ENCODE measurements around the gene PLEKHA6. TPM values are rescaled to one million over a fixed set of nuclear protein-coding genes. Genes with fewer than 3 reads are reported as not detected.

The PLEKHA6 gene
- total and polyA plus RNA-seq, 2 of the 8 experiments (the other 6 are each of a cell fraction or from before 2014, with no cell fraction given), result 4.8 to 20.2 TPM

DNA sequence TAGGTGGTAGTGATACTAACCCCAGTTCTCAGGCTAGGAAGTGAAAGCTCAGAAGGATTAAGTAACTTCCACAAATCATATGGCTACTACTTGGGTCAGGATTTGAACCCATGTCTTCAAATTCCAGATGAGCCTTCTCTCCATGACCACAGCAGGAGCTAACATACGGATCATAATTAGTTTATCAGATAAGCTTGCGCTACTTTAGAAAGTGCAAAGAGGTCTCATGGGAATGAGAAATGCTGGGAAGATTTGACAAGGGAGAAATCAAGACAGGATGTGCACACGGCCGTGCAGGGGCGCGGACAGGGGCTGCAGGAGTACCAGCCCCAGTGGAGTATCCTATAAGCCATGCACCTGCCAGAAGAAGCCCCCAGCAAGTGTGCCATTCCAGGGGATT lies 5.2 kb downstream of the PLEKHA6 start:
- Histone ChIP-seq H3K56ac (replicated peaks; ENCODE audit: insufficient read length, low read depth, low read length) (no peak overlapping the region), H3K4me1 (replicated peaks in 1 of 4; ENCODE audit: control insufficient read depth in 3 of 4, insufficient read depth in 4 of 4, low read length in 3 of 4) (peaks cover 18 to 34% (median 26%) of the 10 kb centered on the region in 4 experiments), H3K23me2 (ENCODE audit: low read depth, low read length) (no peaks in the 10 kb centered on the region), H4K91ac (replicated peaks; ENCODE audit: insufficient read length, low read length) (no peak overlapping the region), H3K23ac (ENCODE audit: insufficient read length) (no peak overlapping the region), H3K27ac (ENCODE audit: low read depth, low read length) (no peak overlapping the region), H3K9me3 (ENCODE audit: insufficient read depth in 2 of 2, low read depth in 1 of 2, low read length in 1 of 2) (no peaks in the 10 kb centered on the region), H3K79me2 (ENCODE audit: control insufficient read depth in 1 of 2, insufficient read depth in 2 of 2, low read length in 2 of 2) (no peaks in the 10 kb centered on the region), H4K8ac (ENCODE audit: extremely low read depth, insufficient read depth, low read length) (no peak overlapping the region), H2BK15ac (ENCODE audit: low read length) (no peak overlapping the region), H3K79me1 (ENCODE audit: low read depth, low read length) (no peaks in the 10 kb centered on the region), H3K4me3 (ENCODE audit: extremely low read depth in 1 of 4, insufficient read depth in 2 of 4, low read depth in 3 of 4, low read length in 4 of 4) (no peak overlapping the region), H2BK5ac (ENCODE audit: low read depth, low read length) (no peak overlapping the region), H3K4me2 (ENCODE audit: insufficient read depth in 1 of 2, low read depth in 2 of 2, low read length in 2 of 2) (no peak overlapping the region), H2BK20ac (ENCODE audit: low read length) (no peak overlapping the region), H2AFZ (ENCODE audit: low read length) (no peak overlapping the region), H4K20me1 (replicated peaks in 1 of 2; ENCODE audit: control insufficient read depth in 1 of 2, insufficient read depth in 2 of 2, low read length in 2 of 2) (no peaks in the 10 kb centered on the region), H2BK12ac (ENCODE audit: low read depth, low read length) (no peak overlapping the region), H3K36me3 (ENCODE audit: control insufficient read depth in 2 of 4, insufficient read depth in 4 of 4, low read length in 3 of 4) (no peaks in the 10 kb centered on the region), H2AK5ac (ENCODE audit: low read depth, low read length) (no peak overlapping the region), H4K5ac (ENCODE audit: insufficient read length, low read depth, low read length) (no peak overlapping the region), H3K27me3 (replicated peaks in 1 of 4; ENCODE audit: control insufficient read depth in 3 of 4, extremely low read depth in 1 of 4, insufficient read depth in 3 of 4, low read length in 3 of 4) (no peaks in the 10 kb centered on the region), H3K9ac (replicated peaks in 1 of 4; ENCODE audit: extremely low read depth in 1 of 4, low read depth in 3 of 4, low read length in 3 of 4) (no peak overlapping the region; a peak in 1 of 7 replicates), H3K14ac (ENCODE audit: insufficient read length) (no peak overlapping the region), H3K4ac (replicated peaks; ENCODE audit: insufficient read length, low read depth, low read length) (no peak overlapping the region), H2BK120ac (replicated peaks; ENCODE audit: low read depth, low read length) (no peak overlapping the region), H3K18ac (ENCODE audit: extremely low read depth, low read length) (no peak overlapping the region)
- ChIA-PET CTCF (ENCODE audit: partially characterized antibody) (interaction anchor here (0.8 to 7.7 kb wide), 19 partner anchors 8 to 193 kb away, joined by 3 to 75 read pairs (median 4); partner anchors contain the start of gene GOLT1A), POLR2A (ENCODE audit: partially characterized antibody) (interaction anchor here (1.2 kb wide), 1 partner anchor 22 kb away, joined by 3 read pairs; no protein-coding TSS in a partner anchor)
- TF ChIP-seq GTF2F1 (IDR thresholded peaks at IDR 0.05; ENCODE audit: borderline replicate concordance, low read depth, low read length), result no peak
- TF ChIP-seq CHD1 (IDR thresholded peaks at IDR 0.05; ENCODE audit: low read depth, low read length), result no peak
- TF ChIP-seq BACH1 (IDR thresholded peaks at IDR 0.05; ENCODE audit: low read length), result no peak
- no peak for TF ChIP-seq ASH2L (IDR thresholded peaks at IDR 0.05; ENCODE audit: low read length)
- TF ChIP-seq YY1 (IDR thresholded peaks at IDR 0.05; ENCODE audit: low read depth, low read length), result no peak
- TF ChIP-seq SIRT6 (IDR thresholded peaks at IDR 0.05; ENCODE audit: low read length), result no peak
- no peak for TF ChIP-seq CEBPB (IDR thresholded peaks at IDR 0.05; ENCODE audit: low read depth, low read length)
- TF ChIP-seq POLR2AphosphoS5 (IDR thresholded peaks at IDR 0.05; ENCODE audit: low read depth, low read length), result no peak
- FAIRE-seq, result no peak
- 77% methylated on average over 6 of the region's 6 CpGs; no CpG with 5 or more reads in 1 of the 2 experiments for WGBS, 2 experiments (ENCODE audit: extremely low coverage in 1 of 2, insufficient coverage in 1 of 2, insufficient read length in 1 of 2, insufficient replicate concordance in 2 of 2, low coverage in 1 of 2, low lambda C conversion rate in 2 of 2, missing lambda C conversion rate in 1 of 2)
- DNase-seq (ENCODE audit: low read depth in 1 of 2, low spot score in 2 of 2), result no peak
